Muscle of leg (tissue), 11 donors: ENCODE measurements around the gene SOX30. TPM values are rescaled to one million over a fixed set of nuclear protein-coding genes. Genes with fewer than 3 reads are reported as not detected.
"Not testable (repeated sequence)": the region's sequence is repeated elsewhere in the genome, so short reads cannot be mapped to it uniquely, and the experiment has no call there.

Experiments used
- DNase-seq: peaks from one replicate; pipeline ENCODE4 v3.0.0; 2013
- H3K27ac ChIP-seq: one replicate; pipeline ENCODE4 v1.5.1; 2013; ENCODE audit warnings: mild to moderate bottlenecking, low read length, control low read depth
- H3K27me3 ChIP-seq: one replicate; pipeline ENCODE4 v1.6.1; 2013; ENCODE audit warnings: low read length; ENCODE audit not compliant: control insufficient read depth, insufficient read depth
- H3K36me3 ChIP-seq: one replicate; pipeline ENCODE4 v1.6.1; 2013; ENCODE audit warnings: low read length; ENCODE audit not compliant: control insufficient read depth, insufficient read depth
- H3K4me1 ChIP-seq: one replicate; pipeline ENCODE4 v1.6.1; 2013; ENCODE audit warnings: low read length; ENCODE audit not compliant: control insufficient read depth, insufficient read depth
- H3K4me3 ChIP-seq: one replicate; pipeline ENCODE4 v1.5.1; 2013; ENCODE audit warnings: low read length, control low read depth
- H3K9me3 ChIP-seq: replicated peaks from 2 replicates; pipeline ENCODE4 v1.6.1; 2013; ENCODE audit warnings: low read depth, low read length; ENCODE audit not compliant: control insufficient read depth
- WGBS: methylation state at CpG from one replicate; pipeline ENCODE4 v1.1.5; 2013; ENCODE audit warnings: missing lambda C conversion rate; ENCODE audit not compliant: insufficient coverage; 5-methylcytosine and 5-hydroxymethylcytosine counted together
- polyA plus RNA-seq, 8 donors: library from polyadenylated mRNA; unstranded; fragments of 120-200 nt; gene quantifications; one replicate each; pipeline versions ENCODE4 v1.2.1 to v1.2.3, GENCODE V29; 2013; ENCODE audit warnings: inconsistent platforms in 1 of 8, low replicate concordance in 1 of 8; ENCODE audit not compliant: insufficient read length in 8 of 8, insufficient read depth in 1 of 8
- total RNA-seq: library from RNA; stranded (reverse); fragments of 120-200 nt; gene quantifications from one replicate; pipeline ENCODE4 v1.2.4, GENCODE V29; 2013

The SOX30 gene
- total and polyA plus RNA-seq, 9 donors = 0.09 to 0.64 (median 0.28) TPM

DNA sequence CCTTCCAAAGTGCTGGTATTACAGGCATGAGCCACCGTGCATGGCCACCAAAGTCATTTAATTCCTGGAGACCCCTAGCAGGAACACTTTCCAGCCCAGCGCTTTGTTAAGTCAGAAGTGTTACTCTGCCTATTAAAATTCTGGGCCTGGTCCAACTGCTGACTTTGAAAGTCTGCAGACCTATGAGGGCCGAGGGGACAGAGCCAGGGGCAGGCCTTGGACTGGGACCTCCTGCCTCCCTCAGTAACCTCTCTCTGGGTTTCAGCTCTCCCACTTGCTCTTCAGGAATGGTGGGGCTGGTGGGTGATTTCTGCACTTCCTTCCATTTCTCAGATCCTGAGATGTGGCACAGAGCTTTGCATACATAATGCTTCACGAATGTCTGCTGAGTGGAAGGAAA, 28.8 kb upstream of the SOX30 start:
- Histone ChIP-seq H3K36me3 (no peaks in the 10 kb centered on the region), H3K4me3 (no peak overlapping the region), H3K27ac (no peak overlapping the region), H3K4me1 (no peaks in the 10 kb centered on the region), H3K9me3 (no peaks in the 10 kb centered on the region), H3K27me3 (no peaks in the 10 kb centered on the region)
- 69% methylated on average over 1 of the region's 4 CpGs for WGBS
- peak; percentile 6 for DNase-seq

DNA sequence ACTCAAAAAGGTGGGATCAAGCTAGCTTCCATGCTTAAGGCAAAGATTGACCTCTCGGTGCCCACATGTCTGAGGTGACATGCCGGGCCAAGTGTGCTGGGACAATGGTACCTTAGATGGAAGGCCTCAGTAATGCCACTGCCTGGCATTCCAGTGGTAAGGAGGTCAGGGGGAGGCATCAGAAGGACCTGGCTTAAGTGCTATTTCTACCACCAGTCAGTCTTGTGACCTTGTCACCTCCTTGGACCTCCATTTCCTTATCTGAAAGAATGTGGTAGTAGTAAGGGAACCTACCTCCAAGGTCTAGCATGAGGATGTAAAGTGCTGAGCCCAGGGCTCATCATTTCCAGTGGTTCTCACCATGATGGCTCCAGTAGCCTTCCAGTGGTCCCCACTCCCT, 28.0 kb upstream of the SOX30 start:
- no peak overlapping the region for H3K4me3 ChIP-seq
- H3K36me3 ChIP-seq = no peaks in the 10 kb centered on the region
- no peaks in the 10 kb centered on the region for H3K4me1 ChIP-seq
- no peaks in the 10 kb centered on the region for H3K27me3 ChIP-seq
- DNase-seq = no peak
- H3K27ac ChIP-seq = no peak overlapping the region
- 94% methylated on average over 2 of the region's 2 CpGs for WGBS
- no peaks in the 10 kb centered on the region for H3K9me3 ChIP-seq

DNA sequence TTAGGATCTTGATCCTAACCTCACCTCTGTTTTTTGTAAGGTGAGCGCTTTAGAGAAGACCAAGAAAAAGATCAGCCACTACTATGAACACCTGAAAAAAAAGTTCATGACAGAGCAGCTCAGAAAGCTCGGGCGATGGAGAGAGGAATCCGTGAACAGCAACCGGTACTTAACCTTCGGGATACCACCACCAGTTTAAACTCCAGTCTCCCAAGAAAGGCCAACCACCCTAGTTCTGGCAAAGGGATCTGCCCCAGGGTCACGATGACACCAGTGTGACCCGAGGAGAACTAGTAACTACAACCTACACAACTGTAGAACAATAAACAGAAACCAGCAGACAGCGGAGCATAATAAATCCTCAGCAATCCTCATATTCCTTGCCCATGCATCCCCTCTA, 27.6 kb upstream of the SOX30 start:
- Histone ChIP-seq H3K4me3 (no peak overlapping the region), H3K36me3 (no peaks in the 10 kb centered on the region), H3K9me3 (no peaks in the 10 kb centered on the region), H3K27ac (no peak overlapping the region), H3K27me3 (no peaks in the 10 kb centered on the region), H3K4me1 (no peaks in the 10 kb centered on the region)
- no peak for DNase-seq
- WGBS = 86% methylated on average over 6 of the region's 9 CpGs

DNA sequence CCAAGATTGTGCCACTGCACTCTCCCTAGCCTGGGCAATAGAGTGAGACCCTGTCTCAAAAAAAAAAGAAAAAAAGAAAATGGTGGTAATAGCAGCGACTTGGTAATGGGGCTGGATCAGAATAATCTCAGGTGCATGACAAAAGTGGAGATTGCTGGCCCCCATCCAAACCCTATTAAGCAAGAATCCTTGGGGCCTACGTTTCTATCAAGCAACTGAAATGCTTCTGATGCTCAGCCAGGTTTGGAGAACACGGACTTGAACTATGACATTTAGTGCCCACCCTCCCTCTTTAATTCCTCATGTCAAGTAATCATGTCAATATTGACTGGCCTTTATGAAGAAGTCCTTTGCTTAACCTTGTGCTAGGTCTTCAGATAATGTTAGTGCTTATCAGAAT, 25.7 kb upstream of the SOX30 start:
- no peaks in the 10 kb centered on the region for H3K4me1 ChIP-seq
- no peaks in the 10 kb centered on the region for H3K27me3 ChIP-seq
- no peak overlapping the region for H3K4me3 ChIP-seq
- H3K36me3 ChIP-seq = no peaks in the 10 kb centered on the region
- DNase-seq = no peak
- no peak overlapping the region for H3K27ac ChIP-seq
- WGBS = 48% methylated on average over 2 of the region's 3 CpGs
- H3K9me3 ChIP-seq = no peaks in the 10 kb centered on the region

DNA sequence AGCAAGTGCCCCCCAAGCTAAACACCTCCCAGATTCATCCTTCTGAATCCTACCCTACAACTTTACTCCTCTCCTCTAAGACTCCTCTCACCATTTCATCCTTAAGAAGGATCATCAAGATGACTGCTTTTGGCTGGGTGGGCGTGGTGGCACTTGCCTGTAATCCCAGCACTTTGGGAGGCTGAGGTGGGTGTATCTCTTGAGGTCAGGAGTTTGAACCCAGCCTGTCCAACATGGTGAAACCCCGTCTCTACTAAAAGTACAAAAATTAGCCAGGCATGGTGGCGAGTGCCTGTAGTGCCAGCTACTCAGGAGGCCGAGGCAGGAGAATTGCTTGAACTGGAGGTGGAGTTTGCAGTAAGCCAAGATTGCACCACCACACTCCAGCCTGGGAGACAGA, 22.1 kb upstream of the SOX30 start:
- not testable (repeated sequence) for H3K36me3 ChIP-seq, H3K4me1 ChIP-seq
- WGBS = no CpG with 5 or more reads among the region's 4 CpGs

DNA sequence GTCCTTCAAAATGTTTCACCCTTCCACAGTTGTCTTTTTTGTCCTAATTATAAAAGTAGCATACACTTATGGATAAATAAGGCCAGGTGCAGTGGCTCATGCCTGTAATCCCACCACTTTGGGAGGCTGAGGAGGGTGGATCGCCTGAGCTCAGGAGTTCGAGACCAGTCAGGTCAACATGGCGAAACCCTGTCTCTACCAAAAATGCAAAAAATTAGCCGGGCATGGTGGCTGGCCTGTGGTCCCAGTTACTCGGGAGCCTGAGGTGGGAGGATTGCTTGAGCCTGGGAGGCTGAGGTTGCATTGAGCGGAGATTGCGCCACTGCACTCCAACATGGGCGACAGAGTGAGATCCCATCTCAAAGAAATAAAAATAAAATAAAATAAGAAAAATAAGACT, 20.7 kb upstream of the SOX30 start:
- DNase-seq = no peak
- H3K27ac ChIP-seq = no peak overlapping the region
- H3K4me3 ChIP-seq = no peak overlapping the region
- H3K27me3 ChIP-seq = peaks cover 24% of the 10 kb centered on the region
- H3K4me1 ChIP-seq = peaks cover 7% of the 10 kb centered on the region
- H3K36me3 ChIP-seq = no peaks in the 10 kb centered on the region
- 80% methylated on average over 1 of the region's 8 CpGs for WGBS
- no peaks in the 10 kb centered on the region for H3K9me3 ChIP-seq

More for the DNA sequence above, 22.1 kb upstream of the SOX30 start:
- H3K27me3 ChIP-seq = peaks cover 20% of the 10 kb centered on the region
- DNase-seq, H3K4me3 ChIP-seq, H3K27ac ChIP-seq, H3K9me3 ChIP-seq: not testable (repeated sequence)

DNA sequence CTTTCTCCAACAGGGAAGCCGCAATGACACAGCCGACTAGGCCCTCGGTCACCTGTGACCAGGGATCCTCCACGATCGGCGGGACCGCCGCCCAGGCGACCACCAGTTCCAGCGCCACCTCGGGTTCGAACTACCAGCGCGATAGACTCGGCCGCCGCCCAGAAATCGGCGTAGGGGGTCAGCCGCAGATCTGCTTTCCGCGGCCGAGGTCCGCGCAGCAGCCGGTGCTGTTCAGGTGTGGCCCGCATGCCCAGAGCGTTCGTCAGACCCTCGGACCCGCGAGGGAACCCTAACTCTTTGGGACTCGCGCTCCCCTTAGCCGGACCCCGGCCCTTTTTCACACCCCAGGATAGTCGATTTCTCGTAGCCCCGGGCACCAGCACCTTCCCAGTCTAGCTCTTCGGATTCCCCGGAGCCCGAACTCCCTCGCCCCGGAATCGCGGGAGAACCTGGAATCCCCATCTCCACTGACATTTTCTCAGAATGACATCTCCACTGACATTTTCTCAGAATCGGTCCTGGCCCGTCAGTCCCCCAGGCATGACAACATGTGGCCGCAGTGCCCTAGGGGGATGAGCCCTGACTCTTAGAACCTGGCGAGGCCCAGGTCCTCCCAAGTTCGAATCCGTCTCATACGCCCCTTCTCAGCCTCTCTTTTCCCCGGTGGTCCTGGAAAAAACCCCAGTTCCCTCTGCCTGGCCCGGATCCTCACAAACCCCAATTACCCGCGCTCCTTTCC, 19.5 kb upstream of the SOX30 start:
- Histone ChIP-seq H3K4me3 (peak overlapping the region; percentile 54), H3K4me1 (peaks cover 7% of the 10 kb centered on the region), H3K36me3 (no peaks in the 10 kb centered on the region), H3K27me3 (peaks cover 24% of the 10 kb centered on the region), H3K9me3 (no peaks in the 10 kb centered on the region), H3K27ac (no peak overlapping the region)
- no peak for DNase-seq
- WGBS = 18% methylated on average over 54 of the region's 57 CpGs

DNA sequence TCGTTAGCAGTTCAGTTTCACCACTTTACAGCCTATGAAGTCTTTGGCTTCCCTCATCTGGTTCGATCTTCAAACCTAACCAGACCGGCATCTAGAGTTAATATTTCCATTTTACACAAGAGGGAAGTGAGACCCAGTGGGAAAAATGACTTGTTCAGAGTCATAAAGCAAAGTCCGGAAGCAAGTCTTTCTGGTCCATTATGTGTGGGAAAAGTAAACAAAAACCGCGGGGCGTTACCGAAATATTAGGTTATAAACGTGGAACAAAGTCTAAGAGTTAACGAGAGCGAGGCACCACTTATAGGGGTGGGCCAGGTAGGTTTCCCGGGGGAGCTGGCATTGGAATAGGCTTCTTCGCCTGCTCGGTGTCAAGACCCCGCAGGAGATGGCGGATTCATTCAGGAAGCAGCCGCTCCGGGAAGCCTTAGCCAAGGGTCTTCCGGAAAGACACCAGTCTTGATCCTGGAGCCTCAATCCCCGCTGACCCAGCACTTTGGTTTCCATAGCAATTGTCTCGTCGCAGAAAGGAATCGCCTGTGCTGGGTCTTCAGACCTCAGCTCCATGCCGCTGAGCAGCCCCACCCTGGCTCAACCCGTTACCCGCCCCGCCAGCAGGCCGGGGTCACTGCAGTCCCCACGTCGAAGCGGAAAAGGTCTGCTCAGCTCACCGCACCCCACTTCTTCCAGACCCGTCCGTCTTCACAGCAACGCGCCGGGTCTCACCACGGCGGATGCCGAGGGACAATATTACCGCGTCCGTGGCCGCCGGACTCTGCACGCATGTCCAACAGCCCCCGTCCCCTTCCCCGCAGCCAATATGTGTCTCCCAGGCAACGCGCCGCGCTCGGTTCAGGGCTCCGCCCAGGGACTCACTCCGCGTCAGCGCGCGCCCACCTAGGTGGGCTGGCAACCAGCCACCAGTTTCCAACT, 18.7 kb upstream of the SOX30 start, which contains the start of gene C5orf52:
C5orf52 (plus strand) TSS at position 872 of the 930 bp plus-strand sequence. CDS start 82 bp downstream, outside the sequence.
- 2% methylated on average over 55 of the region's 59 CpGs for WGBS
- Histone ChIP-seq H3K27me3 (peaks cover 24% of the 10 kb centered on the region), H3K4me3 (peak within 1 kb of the TSS; percentile 54), H3K9me3 (no peaks in the 10 kb centered on the region), H3K27ac (no peak within 1 kb of the TSS), H3K4me1 (peaks cover 7% of the 10 kb centered on the region), H3K36me3 (no peaks in the 10 kb centered on the region)
- DNase-seq = peak; percentile 81

DNA sequence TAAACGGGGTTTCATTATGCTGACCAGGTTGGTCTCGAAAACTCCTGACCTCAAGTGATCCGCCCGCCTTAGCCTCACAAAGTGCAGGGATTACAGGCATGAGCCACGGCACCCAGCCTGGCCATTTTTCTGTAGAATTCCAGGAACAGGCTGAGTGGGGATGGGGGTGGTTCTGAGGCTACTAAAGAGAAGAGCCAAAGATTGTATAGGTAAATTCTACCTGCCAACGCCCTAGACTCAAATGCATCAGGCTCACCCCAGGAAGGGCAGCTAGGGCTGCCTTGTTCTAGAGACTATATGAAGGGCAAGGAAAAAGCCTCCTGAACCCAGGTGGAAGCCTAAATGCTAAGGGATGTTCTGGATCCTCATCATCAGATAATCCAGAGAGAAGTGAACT, 17.5 kb upstream of the SOX30 start:
- Histone ChIP-seq H3K4me1 (peaks cover 7% of the 10 kb centered on the region), H3K9me3 (no peaks in the 10 kb centered on the region), H3K27ac (no peak overlapping the region), H3K4me3 (no peak overlapping the region), H3K36me3 (no peaks in the 10 kb centered on the region), H3K27me3 (peaks cover 24% of the 10 kb centered on the region)
- 95% methylated on average over 6 of the region's 6 CpGs for WGBS
- no peak for DNase-seq

DNA sequence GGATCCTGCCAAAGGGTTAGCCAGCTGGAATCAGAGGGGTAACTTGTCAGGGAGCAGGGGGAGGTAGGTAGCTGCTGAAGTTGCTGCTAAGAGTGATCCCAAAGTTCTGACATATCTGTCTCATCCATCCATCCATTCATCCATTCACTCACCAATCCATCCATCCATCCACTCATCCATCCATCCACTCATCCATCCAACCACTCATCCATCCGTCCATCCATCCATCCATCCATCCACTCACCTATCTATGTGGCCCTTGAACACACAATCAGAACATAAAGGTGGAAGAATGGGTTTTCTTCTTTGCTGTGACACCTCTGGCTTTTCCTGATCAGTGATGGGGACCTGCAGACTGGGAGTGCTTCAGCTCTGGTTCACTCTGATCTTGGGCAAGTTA, 16.1 kb upstream of the SOX30 start:
- peaks cover 7% of the 10 kb centered on the region for H3K4me1 ChIP-seq
- WGBS = no CpG with 5 or more reads among the region's 1 CpG
- no peak for DNase-seq
- H3K9me3 ChIP-seq = no peaks in the 10 kb centered on the region
- H3K27ac ChIP-seq = no peak overlapping the region
- no peaks in the 10 kb centered on the region for H3K36me3 ChIP-seq
- H3K4me3 ChIP-seq = no peak overlapping the region
- H3K27me3 ChIP-seq = peaks cover 24% of the 10 kb centered on the region
